K562 (cell line): ENCODE data around the gene HMOX1. TPM values are rescaled to one million over a fixed set of nuclear protein-coding genes. Genes with fewer than 3 reads are reported as not detected.

ENCODE experiments used
- ATAC-seq: fragments of 200-7000 bp; cut with Tn5 transposase; 3 replicates; pipeline ENCODE4 v1.9.1; 2020; ENCODE audit warnings: moderate library complexity
- BruUV-seq: library from RNA; stranded (reverse); fragments of 400-500 nt; replicated peaks from 2 replicates; lab custom pipeline; 2021; lab: Mats Ljungman, UMichigan
- CTCF ChIA-PET: fragments of 300-600 bp; formaldehyde crosslinking; extraction: SDS; loops from one replicate; lab custom pipeline; 2021; ENCODE audit warnings: low intra/inter-chr PET ratio; lab: Yijun Ruan, JAX
- POLR2A ChIA-PET: fragments of 300-600, 350-650 bp; sonication (Branson Sonifier 250); formaldehyde crosslinking; extraction: SDS; loops from one replicate; lab custom pipeline; 2021; ENCODE audit warnings: antibody characterized with exemption, inconsistent platforms; lab: Yijun Ruan, JAX
- DNase-seq, 4 experiments: peaks; one replicate each; pipeline versions ENCODE4 v3.0.0 to v3.0.0-alpha.2; 2011 to 2018; ENCODE audit warnings: low spot score in 3 of 4, mixed read lengths in 3 of 4; ENCODE audit errors: extremely low read depth in 1 of 4
- FAIRE-seq: peaks from 2 replicates; lab custom pipeline; 2011; peaks lifted over from hg19 to GRCh38; lab: Jason Lieb, UNC
- H2AFZ ChIP-seq: 2 replicates; pipeline ENCODE4 v1.6.0; 2011; ENCODE audit warnings: low read depth, low read length, control low read depth, inconsistent platforms
- H3K27ac ChIP-seq: fragments of 200-600 bp; 3 replicates; pipeline ENCODE4 v1.8.0; 2011; ENCODE audit warnings: low read depth, mild to moderate bottlenecking, control low read depth, inconsistent platforms, low read length, moderate library complexity, mixed read lengths; ENCODE audit errors: extremely low read depth
- H3K27me3 ChIP-seq, 2 experiments: fragments of 300-600 bp in 1 of 2; 2 replicates in 1 of 2; 3 replicates in 1 of 2; pipeline versions ENCODE4 v1.6.0 to v1.8.0; 2011; ENCODE audit warnings: inconsistent platforms in 2 of 2, low read length in 2 of 2, mild to moderate bottlenecking in 1 of 2, mixed read lengths in 1 of 2, moderate library complexity in 1 of 2; ENCODE audit not compliant: control insufficient read depth in 2 of 2, insufficient read depth in 2 of 2
- H3K36me3 ChIP-seq: fragments of 300-600 bp; 3 replicates; pipeline ENCODE4 v1.8.0; 2011; ENCODE audit warnings: mild to moderate bottlenecking, low read length, inconsistent platforms; ENCODE audit not compliant: control insufficient read depth, insufficient read depth
- H3K4me1 ChIP-seq, 2 experiments: fragments of 200-600 bp in 1 of 2; replicated peaks in 1 of 2; 2 replicates in 1 of 2; 3 replicates in 1 of 2; pipeline versions ENCODE4 v1.5.1 to v1.8.0; 2011; ENCODE audit warnings: inconsistent platforms in 2 of 2, low read length in 2 of 2, mild to moderate bottlenecking in 1 of 2, mixed read lengths in 1 of 2, moderate library complexity in 1 of 2; ENCODE audit not compliant: control insufficient read depth in 2 of 2, insufficient read depth in 2 of 2
- H3K4me2 ChIP-seq: 2 replicates; pipeline ENCODE4 v1.6.1; 2011; ENCODE audit warnings: low read length, control low read depth, inconsistent platforms, mixed read lengths; ENCODE audit not compliant: insufficient read depth
- H3K4me3 ChIP-seq: fragments of 200-600 bp; sonication (generic), shearing (Covaris generic); 2 replicates; pipeline ENCODE4 v1.5.1; 2016; ENCODE audit warnings: control low read depth, inconsistent platforms
- H3K79me2 ChIP-seq: fragments of 200-600 bp; 3 replicates; pipeline ENCODE4 v1.8.0; 2011; ENCODE audit warnings: low read length, inconsistent platforms; ENCODE audit not compliant: control insufficient read depth, insufficient read depth
- H3K9ac ChIP-seq, 2 experiments: 2 replicates each; pipeline versions ENCODE4 v1.6.0 to v1.6.1; 2011; ENCODE audit warnings: low read depth in 2 of 2, low read length in 2 of 2, control low read depth in 1 of 2, inconsistent platforms in 1 of 2, mild to moderate bottlenecking in 1 of 2, mixed read lengths in 1 of 2; ENCODE audit not compliant: insufficient read depth in 1 of 2
- H3K9me1 ChIP-seq: one replicate; pipeline ENCODE4 v1.6.0; 2011; ENCODE audit warnings: inconsistent platforms, mild to moderate bottlenecking, low read length, moderate library complexity; ENCODE audit not compliant: control insufficient read depth, insufficient read depth
- H3K9me3 ChIP-seq: replicated peaks from 2 replicates; pipeline ENCODE4 v1.5.1; 2011; ENCODE audit warnings: low read depth, low read length, inconsistent platforms; ENCODE audit not compliant: control insufficient read depth, insufficient read depth
- H4K20me1 ChIP-seq: replicated peaks from 2 replicates; pipeline ENCODE4 v1.6.1; 2011; ENCODE audit warnings: low read length, inconsistent platforms, mixed read lengths; ENCODE audit not compliant: control insufficient read depth, insufficient read depth
- ZKSCAN1 ChIP-seq: fragments of 150-350 bp; IDR thresholded peaks from 2 replicates; pipeline ENCODE4 v1.6.1; 2016; ENCODE audit warnings: low read depth, low read length
- ZNF41 ChIP-seq: fragments of 250-450 bp; sonication (Bioruptor Pico); conservative IDR thresholded peaks from 2 replicates; pipeline ENCODE4 v1.4.0; 2020; ENCODE audit warnings: mild to moderate bottlenecking
- WGBS: fragments of 100-300 bp; shearing (Covaris generic); methylation state at CpG from one replicate; pipeline ENCODE4 v1.1.6; 2016; ENCODE audit warnings: low coverage, mixed read lengths; ENCODE audit not compliant: insufficient coverage; ENCODE audit errors: missing lambda C conversion rate; 5-methylcytosine and 5-hydroxymethylcytosine counted together
- in situ Hi-C: fragments of 300-500 bp; cut with MboI; formaldehyde crosslinking; loops from 4 replicates; pipeline ENCODE4 v1.15.0; 2018; ENCODE audit warnings: inconsistent platforms, mixed read lengths
- intact Hi-C: fragments of 100-400 bp; cut with micrococcal nuclease; formaldehyde crosslinking; loops from 2 replicates; pipeline ENCODE4 v1.14.2; 2022
- polyA plus RNA-seq, 8 experiments: library from polyadenylated mRNA; depleted of rRNA in 4 of 8; stranded (reverse) in 5 of 8; unstranded in 3 of 8; fragments of >200 nt; fragmentation: Nextera tagmentation in 2 of 8; fragmentation: Illumina TruSeq in 1 of 8; extraction: Ambion mirVana in 2 of 8; extraction: Trizol in 1 of 8; gene quantifications; 2 replicates each; pipeline versions ENCODE4 v1.2.1 to v1.2.3, GENCODE V29; 2011 to 2014; ENCODE audit warnings: inconsistent platforms in 1 of 8, missing spikeins in 1 of 8
- total RNA-seq, 7 experiments: library from RNA; depleted of rRNA in 6 of 7; stranded (reverse); fragments of >200 nt in 6 of 7; fragmentation: Illumina TruSeq in 2 of 7; extraction: Trizol in 2 of 7; gene quantifications; 2 replicates each; pipeline versions ENCODE4 v1.2.1 to v1.2.3, GENCODE V29; 2011 to 2021; ENCODE audit warnings: low replicate concordance in 1 of 7
- TF ChIP-seq, protein P1 (sequence below): fragments of 250-450 bp; sonication (Bioruptor Pico); IDR thresholded peaks from 2 replicates; pipeline ENCODE4 v1.5.1; 2021; ENCODE audit warnings: mild to moderate bottlenecking
- TF ChIP-seq, protein P2 (sequence below): IDR thresholded peaks from 3 replicates; pipeline ENCODE4 v1.6.1; 2011; ENCODE audit warnings: borderline replicate concordance, mild to moderate bottlenecking; ENCODE audit not compliant: insufficient read length, insufficient read depth

The HMOX1 gene
- total and polyA plus RNA-seq, 9 of the 15 experiments (the other 6 are each of a cell fraction or from before 2014, with no cell fraction given), result not detected

DNA sequence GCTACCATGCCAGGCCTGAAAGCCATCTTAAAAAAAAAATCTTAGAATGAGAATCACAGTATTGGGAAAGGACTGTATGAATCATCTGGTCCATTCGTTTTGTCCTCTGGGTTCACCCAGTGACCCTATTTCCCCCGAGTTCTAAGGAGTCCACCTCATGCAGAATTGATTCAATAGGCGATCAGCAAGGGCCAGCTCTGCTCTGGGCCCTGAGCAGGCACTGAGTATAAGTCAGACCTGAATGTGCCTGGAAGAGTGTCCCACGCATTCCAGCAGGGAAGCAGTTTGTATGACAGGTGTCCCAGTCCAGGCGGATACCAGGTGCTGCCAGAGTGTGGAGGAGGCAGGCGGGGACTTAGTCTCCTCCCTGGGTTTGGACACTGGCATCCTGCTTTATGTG, 883 bp upstream of the HMOX1 start:
- 73% methylated on average over 6 of the region's 6 CpGs for WGBS
- H3K27me3 ChIP-seq, result no peaks in the 10 kb centered on the region
- no peak overlapping the region for H3K4me2 ChIP-seq
- no peak overlapping the region for H3K9ac ChIP-seq
- CTCF ChIA-PET, result no interaction called here
- FAIRE-seq, result no peak
- no peak overlapping the region for H2AFZ ChIP-seq
- no TSS peak for BruUV-seq
- no peaks in the 10 kb centered on the region for H3K36me3 ChIP-seq
- H3K79me2 ChIP-seq, result no peaks in the 10 kb centered on the region
- intact Hi-C loops, result no loop called here
- POLR2A ChIA-PET, result no interaction called here
- TF ChIP-seq, protein P1, sequence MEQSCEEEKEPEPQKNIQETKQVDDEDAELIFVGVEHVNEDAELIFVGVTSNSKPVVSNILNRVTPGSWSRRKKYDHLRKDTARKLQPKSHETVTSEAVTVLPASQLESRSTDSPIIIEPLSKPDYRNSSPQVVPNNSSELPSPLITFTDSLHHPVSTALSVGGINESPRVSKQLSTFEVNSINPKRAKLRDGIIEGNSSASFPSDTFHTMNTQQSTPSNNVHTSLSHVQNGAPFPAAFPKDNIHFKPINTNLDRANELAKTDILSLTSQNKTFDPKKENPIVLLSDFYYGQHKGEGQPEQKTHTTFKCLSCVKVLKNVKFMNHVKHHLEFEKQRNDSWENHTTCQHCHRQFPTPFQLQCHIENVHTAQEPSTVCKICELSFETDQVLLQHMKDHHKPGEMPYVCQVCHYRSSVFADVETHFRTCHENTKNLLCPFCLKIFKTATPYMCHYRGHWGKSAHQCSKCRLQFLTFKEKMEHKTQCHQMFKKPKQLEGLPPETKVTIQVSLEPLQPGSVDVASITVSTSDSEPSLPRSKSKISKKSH (CRISPR knock-in tag), result no peak
- TF ChIP-seq, protein P2, sequence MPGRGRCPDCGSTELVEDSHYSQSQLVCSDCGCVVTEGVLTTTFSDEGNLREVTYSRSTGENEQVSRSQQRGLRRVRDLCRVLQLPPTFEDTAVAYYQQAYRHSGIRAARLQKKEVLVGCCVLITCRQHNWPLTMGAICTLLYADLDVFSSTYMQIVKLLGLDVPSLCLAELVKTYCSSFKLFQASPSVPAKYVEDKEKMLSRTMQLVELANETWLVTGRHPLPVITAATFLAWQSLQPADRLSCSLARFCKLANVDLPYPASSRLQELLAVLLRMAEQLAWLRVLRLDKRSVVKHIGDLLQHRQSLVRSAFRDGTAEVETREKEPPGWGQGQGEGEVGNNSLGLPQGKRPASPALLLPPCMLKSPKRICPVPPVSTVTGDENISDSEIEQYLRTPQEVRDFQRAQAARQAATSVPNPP, result no peak
- TF ChIP-seq ZNF41 (no peak), ZKSCAN1 (no peak)
- TF ChIP-seq, all 486 proteins: peak for 0
- no peaks in the 10 kb centered on the region for H3K9me1 ChIP-seq
- in situ Hi-C loops, result no loop called here
- H4K20me1 ChIP-seq, result no peaks in the 10 kb centered on the region
- no peaks in the 10 kb centered on the region for H3K9me3 ChIP-seq
- no peak for DNase-seq
- no peak overlapping the region for H3K4me3 ChIP-seq
- H3K4me1 ChIP-seq, result peaks cover 20 to 24% of the 10 kb centered on the region in 2 experiments
- H3K27ac ChIP-seq, result no peak overlapping the region
- ATAC-seq, result no peak
